ENCODE measurements around the gene SERPINA10. TPM values are rescaled to one million over a fixed set of nuclear protein-coding genes. Genes with fewer than 3 reads are reported as not detected.
"Not testable (repeated sequence)": the region's sequence is repeated elsewhere in the genome, so short reads cannot be mapped to it uniquely, and the experiment has no call there.

SERPINA10 gene
- total and polyA plus RNA-seq, 7 donors: not detected

GRCh38 chr14:94305620-94306019 lies 12.6 kb upstream of the SERPINA10 start:
- 73 to 80% (median 78%) methylated on average over 2 of the region's 2 CpGs for WGBS, 3 donors
- ATAC-seq (no peak), DNase-seq (no peak)
- Histone ChIP-seq H3K4me3 (no peak overlapping the region), H3K27ac (no peak overlapping the region), H3K9me3 (no peaks in the 10 kb centered on the region), H3K36me3 (ENCODE audit: insufficient read depth in 1 of 2, low read depth in 1 of 2) (no peaks in the 10 kb centered on the region), H3K4me1 (no peaks in the 10 kb centered on the region), H3K27me3 (ENCODE audit: insufficient read depth in 3 of 3, low read length in 2 of 3) (peaks cover 0 to 2% (median 0%) of the 10 kb centered on the region in 3 donors)
- intact Hi-C loops (cut with DNase I): no loop called here
- no peak for TF ChIP-seq CTCF (IDR thresholded peaks at IDR 0.05)

- Histone ChIP-seq H3K4me1 (no peaks in the 10 kb centered on the region), H3K4me3 (no peak overlapping the region), H3K36me3 (ENCODE audit: insufficient read depth in 1 of 2, low read depth in 1 of 2) (no peaks in the 10 kb centered on the region), H3K9me3 (no peaks in the 10 kb centered on the region), H3K27me3 (ENCODE audit: insufficient read depth in 3 of 3, low read length in 2 of 3) (no peaks in the 10 kb centered on the region), H3K27ac (no peak overlapping the region)
- no peak for DNase-seq
- ATAC-seq: no peak
- TF ChIP-seq CTCF (IDR thresholded peaks at IDR 0.05): no peak
- intact Hi-C loops (cut with DNase I): no loop called here
- WGBS, 3 donors: 78 to 84% (median 79%) methylated on average over 6 of the region's 6 CpGs
Observed at GRCh38 chr14:94304243-94304642, 11.2 kb upstream of the SERPINA10 start.

GRCh38 chr14:94303111-94303510 lies 10.0 kb upstream of the SERPINA10 start:
- Histone ChIP-seq H3K9me3 (no peaks in the 10 kb centered on the region), H3K36me3 (ENCODE audit: insufficient read depth in 1 of 2, low read depth in 1 of 2) (no peaks in the 10 kb centered on the region), H3K27me3 (ENCODE audit: insufficient read depth in 3 of 3, low read length in 2 of 3) (no peaks in the 10 kb centered on the region), H3K4me3 (no peak overlapping the region), H3K4me1 (no peaks in the 10 kb centered on the region), H3K27ac (no peak overlapping the region)
- TF ChIP-seq CTCF (IDR thresholded peaks at IDR 0.05): no peak
- no peak for DNase-seq
- ATAC-seq: no peak
- 44 to 58% (median 50%) methylated on average over 7 of the region's 7 CpGs for WGBS, 3 donors
- intact Hi-C loops (cut with DNase I): no loop called here

GRCh38 chr14:94298130-94298529 lies 5.1 kb upstream of the SERPINA10 start:
- Histone ChIP-seq H3K4me1 (no peaks in the 10 kb centered on the region), H3K36me3 (ENCODE audit: insufficient read depth in 1 of 2, low read depth in 1 of 2) (no peaks in the 10 kb centered on the region), H3K27ac (no peak overlapping the region), H3K4me3 (no peak overlapping the region), H3K27me3 (ENCODE audit: insufficient read depth in 3 of 3, low read length in 2 of 3) (peaks cover 0 to 6% (median 0%) of the 10 kb centered on the region in 3 donors), H3K9me3 (no peaks in the 10 kb centered on the region)
- WGBS, 3 donors: 91 to 95% (median 93%) methylated on average over 15 of the region's 15 CpGs
- no peak for TF ChIP-seq CTCF (IDR thresholded peaks at IDR 0.05)
- ATAC-seq (no peak), DNase-seq (no peak)
- intact Hi-C loops (cut with DNase I): no loop called here

- H3K27me3 ChIP-seq (ENCODE audit: insufficient read depth in 3 of 3, low read length in 2 of 3); H3K9me3 ChIP-seq; H3K4me3 ChIP-seq; DNase-seq; H3K4me1 ChIP-seq; ATAC-seq; H3K27ac ChIP-seq; intact Hi-C loops (cut with DNase I); H3K36me3 ChIP-seq (ENCODE audit: insufficient read depth in 1 of 2, low read depth in 1 of 2): not testable (repeated sequence)
- 65 to 67% (median 66%) methylated on average over 4 of the region's 4 CpGs for WGBS, 3 donors
Observed at GRCh38 chr14:94296181-94296545, 3.1 kb upstream of the SERPINA10 start.
